Esophagus squamous epithelium (tissue), 4 donors: ENCODE measurements around the gene LIPJ.

Experiments
- POLR2A ChIP-seq, 4 donors: fragments of 450-650 bp; IDR thresholded peaks; one replicate each; pipeline ENCODE4 v1.6.1; 2017; ENCODE audit warnings: antibody characterized with exemption in 4 of 4, mild to moderate bottlenecking in 4 of 4, moderate library complexity in 3 of 4
- TF ChIP-seq, protein P1 (sequence below), 6 experiments: fragments of 450-650 bp in 4 of 6; fragments of 200-600 bp in 2 of 6; sonication (generic) in 2 of 6; IDR thresholded peaks; one replicate each; pipeline ENCODE4 v1.5.1; 2016 to 2019; ENCODE audit warnings: antibody characterized with exemption in 6 of 6, mild to moderate bottlenecking in 4 of 6, moderate library complexity in 4 of 6

DNA sequence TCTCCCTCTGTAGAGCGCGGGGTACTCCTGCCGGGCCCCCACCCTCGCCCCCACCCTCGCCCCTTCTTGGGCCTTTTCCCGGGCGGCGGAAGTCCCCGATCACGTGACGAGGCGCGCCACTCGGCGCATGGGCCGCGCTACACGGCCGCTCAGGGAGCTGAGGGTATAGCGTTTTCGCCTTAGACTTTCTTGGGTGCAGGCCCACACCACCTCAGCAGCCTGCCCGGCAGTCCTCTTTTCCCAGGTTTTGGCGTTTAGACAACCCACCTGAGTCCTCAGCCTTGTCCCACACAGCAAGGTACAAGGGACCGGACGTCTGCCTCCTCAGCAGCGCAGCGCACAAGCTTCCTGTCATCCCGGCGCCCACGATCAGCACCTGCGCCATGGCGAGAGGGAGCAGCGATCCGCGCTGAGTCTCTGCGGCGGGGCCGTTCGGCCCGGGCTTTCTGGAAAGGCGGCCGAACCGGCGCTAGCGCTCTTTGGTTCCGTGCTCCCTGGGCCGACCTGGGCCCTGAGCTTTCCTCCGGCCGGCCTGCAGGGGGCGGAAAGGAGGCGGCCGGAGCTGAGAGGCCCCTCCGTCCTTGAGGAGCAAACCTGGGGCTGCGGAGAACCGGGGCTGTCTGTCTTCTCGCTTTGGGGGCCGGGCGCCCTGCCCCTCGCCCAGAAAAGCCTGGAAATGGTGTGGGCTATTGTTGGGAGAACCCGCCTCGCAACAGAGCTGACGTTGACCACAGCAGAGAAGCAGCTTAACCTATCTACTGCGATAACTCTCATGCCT is 3.6 kb upstream of the LIPJ start, which contains the start of gene RNLS:
- TF ChIP-seq, protein P1, sequence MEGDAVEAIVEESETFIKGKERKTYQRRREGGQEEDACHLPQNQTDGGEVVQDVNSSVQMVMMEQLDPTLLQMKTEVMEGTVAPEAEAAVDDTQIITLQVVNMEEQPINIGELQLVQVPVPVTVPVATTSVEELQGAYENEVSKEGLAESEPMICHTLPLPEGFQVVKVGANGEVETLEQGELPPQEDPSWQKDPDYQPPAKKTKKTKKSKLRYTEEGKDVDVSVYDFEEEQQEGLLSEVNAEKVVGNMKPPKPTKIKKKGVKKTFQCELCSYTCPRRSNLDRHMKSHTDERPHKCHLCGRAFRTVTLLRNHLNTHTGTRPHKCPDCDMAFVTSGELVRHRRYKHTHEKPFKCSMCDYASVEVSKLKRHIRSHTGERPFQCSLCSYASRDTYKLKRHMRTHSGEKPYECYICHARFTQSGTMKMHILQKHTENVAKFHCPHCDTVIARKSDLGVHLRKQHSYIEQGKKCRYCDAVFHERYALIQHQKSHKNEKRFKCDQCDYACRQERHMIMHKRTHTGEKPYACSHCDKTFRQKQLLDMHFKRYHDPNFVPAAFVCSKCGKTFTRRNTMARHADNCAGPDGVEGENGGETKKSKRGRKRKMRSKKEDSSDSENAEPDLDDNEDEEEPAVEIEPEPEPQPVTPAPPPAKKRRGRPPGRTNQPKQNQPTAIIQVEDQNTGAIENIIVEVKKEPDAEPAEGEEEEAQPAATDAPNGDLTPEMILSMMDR (IDR thresholded peaks at IDR 0.05) = peak; percentile 64 to 87 (median 76)
- TF ChIP-seq POLR2A (IDR thresholded peaks at IDR 0.05) = peak in 1 of 4 donors; percentile 39
